Endothelial cell of umbilical vein (primary cell): ENCODE results near the gene DNAJB11. TPM values are rescaled to one million over a fixed set of nuclear protein-coding genes. Genes with fewer than 3 reads are reported as not detected.

ENCODE experiments used
- BruUV-seq: library from RNA; stranded (reverse); fragments of 400-500 nt; replicated peaks from 2 replicates; lab custom pipeline; 2021; lab: Mats Ljungman, UMichigan
- CTCF ChIA-PET: fragments of 300-600, 350-600 bp; sonication (Branson Sonifier 250); formaldehyde crosslinking; loops from one replicate; lab custom pipeline; 2021; ENCODE audit warnings: antibody characterized with exemption, inconsistent platforms; lab: Charles Lee
- POLR2A ChIA-PET: fragments of 300-600, 350-600 bp; sonication (Branson Sonifier 250); formaldehyde crosslinking; loops from one replicate; lab custom pipeline; 2021; ENCODE audit warnings: antibody characterized with exemption, inconsistent platforms; lab: Charles Lee
- DNase-seq: peaks from one replicate; pipeline ENCODE4 v3.0.0-alpha.2; 2011; ENCODE audit warnings: low read depth, low spot score
- FAIRE-seq: peaks from 2 replicates; lab custom pipeline; 2011; peaks lifted over from hg19 to GRCh38; lab: Jason Lieb, UNC
- H2AFZ ChIP-seq: 2 replicates; pipeline ENCODE4 v1.6.0; 2012; ENCODE audit warnings: low read depth, low read length, control low read depth, inconsistent platforms
- H3K27ac ChIP-seq: 2 replicates; pipeline ENCODE4 v1.5.1; 2011; ENCODE audit warnings: low read depth, mild to moderate bottlenecking, control low read depth, low read length, moderate library complexity; ENCODE audit not compliant: insufficient read depth
- H3K27me3 ChIP-seq, 2 experiments: 2 replicates each; pipeline versions ENCODE4 v1.6.0 to v1.6.1; 2011; ENCODE audit warnings: low read length in 2 of 2, mixed read lengths in 1 of 2; ENCODE audit not compliant: control insufficient read depth in 2 of 2, insufficient read depth in 2 of 2
- H3K36me3 ChIP-seq, 2 experiments: 2 replicates in 1 of 2; 3 replicates in 1 of 2; pipeline ENCODE4 v1.5.1; 2011; ENCODE audit warnings: low read length in 2 of 2, mild to moderate bottlenecking in 1 of 2, moderate library complexity in 1 of 2; ENCODE audit not compliant: control insufficient read depth in 2 of 2, insufficient read depth in 2 of 2; ENCODE audit errors: extremely low read depth in 1 of 2
- H3K4me1 ChIP-seq: 3 replicates; pipeline ENCODE4 v1.5.1; 2011; ENCODE audit warnings: mild to moderate bottlenecking, low read length; ENCODE audit not compliant: control insufficient read depth, insufficient read depth; ENCODE audit errors: extremely low read depth
- H3K4me2 ChIP-seq: 2 replicates; pipeline ENCODE4 v1.6.1; 2011; ENCODE audit warnings: low read length, control low read depth, mixed read lengths; ENCODE audit not compliant: insufficient read depth
- H3K4me3 ChIP-seq, 3 experiments: fragments of 200-600 bp in 1 of 3; sonication (generic), shearing (Covaris generic) in 1 of 3; replicated peaks in 1 of 3; 2 replicates each; pipeline ENCODE4 v1.5.1; 2011 to 2016; ENCODE audit warnings: control low read depth in 3 of 3, low read length in 3 of 3, mild to moderate bottlenecking in 2 of 3, inconsistent platforms in 1 of 3, low read depth in 1 of 3, moderate library complexity in 1 of 3; ENCODE audit not compliant: insufficient read depth in 1 of 3
- H3K79me2 ChIP-seq: 2 replicates; pipeline ENCODE4 v1.6.0; 2012; ENCODE audit warnings: low read length, inconsistent platforms; ENCODE audit not compliant: control insufficient read depth, insufficient read depth
- H3K9ac ChIP-seq: replicated peaks from 2 replicates; pipeline ENCODE3; 2011; ENCODE audit warnings: low read length, control low read depth; ENCODE audit not compliant: insufficient read depth; ENCODE audit errors: extremely low read depth
- H3K9me1 ChIP-seq: replicated peaks from 3 replicates; pipeline ENCODE4 v1.6.0; 2011; ENCODE audit warnings: mild to moderate bottlenecking, low read length; ENCODE audit not compliant: control insufficient read depth, insufficient read depth; ENCODE audit errors: extremely low read depth
- H3K9me3 ChIP-seq: replicated peaks from 2 replicates; pipeline ENCODE4 v1.5.1; 2012; ENCODE audit warnings: low read length, inconsistent platforms; ENCODE audit not compliant: control insufficient read depth, insufficient read depth
- H4K20me1 ChIP-seq: replicated peaks from 2 replicates; pipeline ENCODE3; 2011; ENCODE audit warnings: mild to moderate bottlenecking, low read length; ENCODE audit not compliant: control insufficient read depth, insufficient read depth; ENCODE audit errors: extremely low read depth
- CTCF ChIP-seq, 2 donors: IDR thresholded peaks; 1 replicate in 1 of 2; 2 replicates in 1 of 2; pipeline ENCODE4 v1.5.1; 2011; ENCODE audit warnings: low read length in 2 of 2, mild to moderate bottlenecking in 2 of 2, moderate library complexity in 2 of 2, control low read depth in 1 of 2, inconsistent platforms in 1 of 2, low read depth in 1 of 2; ENCODE audit not compliant: insufficient read depth in 1 of 2; ENCODE audit errors: extremely low read depth in 1 of 2
- EZH2 ChIP-seq: IDR thresholded peaks from 2 replicates; pipeline ENCODE4 v1.6.1; 2012; ENCODE audit warnings: borderline replicate concordance, low read depth, mild to moderate bottlenecking, moderate library complexity, low read length, inconsistent platforms; ENCODE audit not compliant: severe bottlenecking
- FOS ChIP-seq: IDR thresholded peaks from 2 replicates; pipeline ENCODE4 v1.6.1; 2011; ENCODE audit warnings: mild to moderate bottlenecking, low read length, moderate library complexity, borderline replicate concordance; ENCODE audit not compliant: insufficient read depth
- GATA2 ChIP-seq: IDR thresholded peaks from 2 replicates; pipeline ENCODE4 v1.7.0; 2011; ENCODE audit warnings: low read depth, mild to moderate bottlenecking, moderate library complexity, mixed read lengths, low read length; ENCODE audit not compliant: insufficient read length, insufficient read depth
- JUN ChIP-seq: IDR thresholded peaks from 2 replicates; pipeline ENCODE4 v1.6.1; 2011; ENCODE audit warnings: borderline replicate concordance, low read depth; ENCODE audit not compliant: insufficient read length, insufficient read depth
- MAX ChIP-seq: IDR thresholded peaks from 2 replicates; pipeline ENCODE4 v1.6.1; 2011; ENCODE audit not compliant: insufficient read depth, insufficient read length
- MYC ChIP-seq: IDR thresholded peaks from one replicate; pipeline ENCODE4 v1.6.1; 2011; ENCODE audit warnings: mild to moderate bottlenecking, low read depth, low read length
- POLR2A ChIP-seq: IDR thresholded peaks from 2 replicates; pipeline ENCODE4 v1.6.1; 2012; ENCODE audit warnings: low read depth, mild to moderate bottlenecking, control low read depth, low read length
- POLR2AphosphoS5 ChIP-seq: IDR thresholded peaks from 2 replicates; pipeline ENCODE4 v1.6.1; 2012; ENCODE audit warnings: low read depth, mild to moderate bottlenecking, control low read depth, low read length, moderate library complexity; ENCODE audit not compliant: insufficient read depth
- dilution Hi-C: fragments of 300-500 bp; cut with MboI; formaldehyde crosslinking; loops from one replicate; pipeline ENCODE4 v1.15.0; 2019; ENCODE audit warnings: low sequenced_read_pairs; ENCODE audit not compliant: extremely low pct_ligation_motif_present
- intact Hi-C: fragments of 100-400 bp; cut with micrococcal nuclease; formaldehyde crosslinking; loops from one replicate; pipeline ENCODE4 v1.10.0; 2022
- polyA plus RNA-seq, 4 experiments: library from polyadenylated mRNA; depleted of rRNA in 3 of 4; stranded (reverse) in 3 of 4; unstranded in 1 of 4; fragments of >200 nt; gene quantifications; 2 replicates each; pipeline versions ENCODE4 v1.2.1 to v1.2.3, GENCODE V29; 2011 to 2012; ENCODE audit warnings: missing spikeins in 1 of 4
- total RNA-seq: library from RNA; stranded (reverse); gene quantifications from 2 replicates; pipeline ENCODE4 v1.2.3, GENCODE V29; 2021

DNAJB11 gene
- total and polyA plus RNA-seq, 2 donors (not counting 3 experiments of a cell fraction or from before 2014, with no cell fraction given) = 39.5 to 87.6 TPM

- no peaks in the 10 kb centered on the region for H3K36me3 ChIP-seq
- no peaks in the 10 kb centered on the region for H3K79me2 ChIP-seq
- no peak overlapping the region for H3K27ac ChIP-seq
- ChIA-PET POLR2A (no interaction called here), CTCF (interaction anchor here (1.1 to 1.5 kb wide), 2 partner anchors 8 to 11 kb away, joined by 3 to 5 read pairs; no protein-coding TSS in a partner anchor)
- no peaks in the 10 kb centered on the region for H3K9me3 ChIP-seq
- TF ChIP-seq POLR2A (no peak), EZH2 (no peak), MYC (no peak), FOS (no peak), POLR2AphosphoS5 (no peak), JUN (no peak), CTCF (IDR thresholded peaks at IDR 0.05; ENCODE audit: extremely low read depth in 1 of 2, insufficient read depth in 1 of 2, low read depth in 1 of 2, low read length in 2 of 2) (no peak), GATA2 (no peak), MAX (no peak)
- DNase-seq = no peak
- no peaks in the 10 kb centered on the region for H4K20me1 ChIP-seq
- dilution Hi-C loops (no loop called here), intact Hi-C loops (no loop called here)
- no peaks in the 10 kb centered on the region for H3K9me1 ChIP-seq
- peaks cover 0 to 4% of the 10 kb centered on the region in 2 experiments for H3K27me3 ChIP-seq
- BruUV-seq = no TSS peak
- H3K4me1 ChIP-seq = no peaks in the 10 kb centered on the region
- H3K9ac ChIP-seq = no peak overlapping the region
- no peak overlapping the region for H3K4me2 ChIP-seq
- FAIRE-seq = no peak
- no peak overlapping the region for H2AFZ ChIP-seq
- H3K4me3 ChIP-seq = no peak overlapping the region
Measured at GRCh38 chr3:186605561-186606545, 35.3 kb downstream of the DNAJB11 start.
